Hematopoietic multipotent progenitor cell (in vitro differentiated cells): ENCODE data around the gene CEP170B. TPM values are rescaled to one million over a fixed set of nuclear protein-coding genes. Genes with fewer than 3 reads are reported as not detected.
"Not testable (repeated sequence)": the region's sequence is repeated elsewhere in the genome, so short reads cannot be mapped to it uniquely, and the experiment has no call there.

Source experiments
- DNase-seq, 3 donors: peaks; one replicate each; pipeline ENCODE4 v3.0.0-alpha.2; 2011 to 2015; ENCODE audit warnings: low read depth in 2 of 3, low spot score in 2 of 3
- total RNA-seq: library from RNA; depleted of rRNA; stranded (reverse); fragments of >200 nt; gene quantifications from one replicate; pipeline ENCODE4 v1.2.3, GENCODE V29; 2012

The CEP170B gene
- total RNA-seq, 1 donor = 0.81 TPM

DNA sequence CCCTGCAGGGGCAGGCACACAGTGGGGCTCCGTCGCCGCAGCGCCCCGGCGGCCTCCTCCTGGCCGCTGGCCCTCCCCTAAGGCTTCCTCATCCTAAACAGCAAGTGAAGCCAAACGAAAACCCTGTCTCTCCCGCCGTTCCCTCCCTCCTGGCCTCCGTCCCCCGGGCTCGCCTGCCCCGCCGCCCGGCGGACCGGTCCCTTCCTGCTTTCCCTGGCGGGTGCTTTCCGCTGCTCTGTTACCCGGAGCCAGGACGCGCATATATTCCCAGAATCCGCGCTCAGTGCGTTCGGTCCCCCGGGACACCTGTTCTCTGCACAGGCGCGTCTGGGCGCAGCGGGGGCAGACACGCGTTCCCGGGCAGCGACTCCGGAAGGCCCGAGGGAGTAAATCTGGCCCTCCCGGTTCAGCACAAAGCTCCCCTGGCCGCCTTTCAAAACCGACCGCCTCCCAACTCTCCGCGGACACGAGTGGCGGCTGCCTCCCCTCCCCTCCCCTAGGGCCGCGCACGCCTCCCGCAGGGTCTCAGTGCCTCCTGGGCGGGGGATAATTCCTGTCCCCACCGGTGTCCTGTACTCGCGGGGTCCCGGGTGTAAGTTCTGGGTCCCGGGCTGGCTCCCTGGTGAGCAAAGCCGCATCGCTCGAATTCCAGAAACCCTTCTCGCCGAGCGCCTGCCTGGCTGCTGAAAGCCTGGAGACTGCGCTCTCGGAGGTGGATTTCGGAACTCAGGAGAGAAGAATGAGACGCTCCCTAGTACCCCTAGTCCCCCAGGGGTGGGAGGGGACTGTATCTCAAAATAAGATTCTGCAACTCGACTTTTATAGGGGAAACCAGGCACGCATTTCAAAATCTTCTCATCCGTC, 21.4 kb upstream of the CEP170B start:
- no peak for DNase-seq

DNA sequence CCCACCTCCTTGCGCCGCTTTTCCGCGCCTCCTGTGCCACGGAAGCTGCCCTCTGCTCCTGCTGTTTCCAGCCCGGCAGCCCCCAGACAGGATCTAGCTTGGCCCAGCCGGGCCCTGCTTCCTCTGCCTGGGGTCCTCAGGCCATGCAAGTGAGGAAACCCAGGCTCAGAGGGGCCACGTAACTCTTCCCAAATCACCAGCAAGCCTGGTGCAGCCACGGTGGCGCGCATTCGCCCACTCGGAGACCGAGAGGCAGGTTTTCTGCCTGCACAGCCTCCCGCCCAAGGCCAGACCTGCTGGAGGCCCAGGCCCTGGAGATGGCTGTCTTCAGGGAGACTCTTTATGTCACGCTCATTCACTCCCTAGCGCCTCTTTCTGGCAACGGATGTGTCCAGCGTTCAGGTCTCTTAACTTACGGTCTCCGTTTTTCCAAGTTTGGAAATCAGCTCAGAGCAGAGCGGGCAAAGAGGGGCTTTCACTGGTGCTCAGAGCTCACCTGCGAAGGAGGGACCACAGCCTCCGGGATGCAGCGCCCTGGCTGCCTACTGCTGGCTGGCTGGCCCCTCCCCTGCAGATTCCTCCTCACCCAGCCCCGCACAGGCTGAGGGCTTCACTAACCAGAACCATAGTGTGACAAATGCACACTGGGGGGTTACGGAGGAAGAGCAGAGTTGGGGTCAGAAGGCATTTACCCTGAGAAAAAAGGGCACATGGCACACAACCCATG, 20.6 kb upstream of the CEP170B start:
- no peak for DNase-seq

DNA sequence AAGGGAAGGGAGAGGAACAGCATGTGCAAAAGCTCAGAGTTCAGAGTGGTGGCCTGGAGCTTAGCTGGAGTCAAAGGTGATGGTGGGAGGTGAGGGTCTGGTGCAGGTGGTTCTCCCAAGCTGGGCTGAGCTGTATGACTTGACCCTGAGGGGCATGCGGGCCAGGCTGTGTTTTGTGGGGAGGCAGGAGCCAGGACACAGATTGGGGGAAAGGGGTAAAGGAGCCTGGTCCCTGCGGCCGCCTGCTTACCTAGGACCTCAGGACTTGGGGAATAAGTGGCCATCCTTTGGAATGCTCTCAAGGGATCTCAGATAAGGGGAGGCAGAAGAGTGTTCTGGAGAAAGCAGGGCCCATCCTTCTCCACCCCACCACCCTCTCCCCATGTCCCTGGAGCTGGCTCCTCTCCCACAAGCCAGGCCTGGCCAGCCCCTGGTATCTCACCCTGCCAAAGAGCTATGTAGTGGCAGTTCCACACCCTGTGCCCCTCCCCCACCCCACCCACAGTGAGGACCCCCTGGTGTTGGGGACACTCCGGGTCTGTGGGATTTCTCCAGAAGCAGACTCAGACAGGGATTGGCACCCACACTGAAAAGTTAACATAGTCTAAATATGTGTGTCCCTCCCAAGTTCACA, 19.9 kb upstream of the CEP170B start:
- no peak for DNase-seq

DNA sequence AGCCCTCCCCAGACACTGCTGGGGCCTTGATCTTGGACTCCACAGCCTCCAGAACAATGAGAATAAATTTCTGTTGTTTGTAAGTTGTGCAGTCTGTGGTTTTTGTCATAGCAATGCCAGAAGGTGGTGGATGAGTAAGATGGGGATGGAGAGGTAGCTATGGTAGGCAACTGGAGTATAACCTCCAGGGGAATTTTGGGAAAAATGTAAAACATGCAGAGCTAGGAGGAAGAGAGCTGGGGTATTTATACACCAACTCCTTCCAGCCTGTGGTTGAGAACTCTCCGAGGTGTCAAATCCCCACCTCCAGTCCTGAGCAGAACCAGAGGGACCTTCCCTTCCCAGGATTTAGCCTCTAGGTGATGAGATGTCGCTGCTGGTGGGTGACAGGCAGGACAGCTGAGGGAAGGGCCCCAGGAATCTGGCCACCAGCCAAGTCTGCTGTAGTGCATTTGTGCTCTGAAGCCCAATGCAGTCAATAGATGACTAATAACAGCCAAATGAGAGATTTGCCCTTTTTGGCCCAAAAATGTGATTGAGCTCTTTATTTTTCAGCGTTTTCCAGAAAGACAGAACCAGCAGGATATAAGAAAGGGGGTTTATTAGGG, 19.1 kb upstream of the CEP170B start:
- no peak for DNase-seq

DNA sequence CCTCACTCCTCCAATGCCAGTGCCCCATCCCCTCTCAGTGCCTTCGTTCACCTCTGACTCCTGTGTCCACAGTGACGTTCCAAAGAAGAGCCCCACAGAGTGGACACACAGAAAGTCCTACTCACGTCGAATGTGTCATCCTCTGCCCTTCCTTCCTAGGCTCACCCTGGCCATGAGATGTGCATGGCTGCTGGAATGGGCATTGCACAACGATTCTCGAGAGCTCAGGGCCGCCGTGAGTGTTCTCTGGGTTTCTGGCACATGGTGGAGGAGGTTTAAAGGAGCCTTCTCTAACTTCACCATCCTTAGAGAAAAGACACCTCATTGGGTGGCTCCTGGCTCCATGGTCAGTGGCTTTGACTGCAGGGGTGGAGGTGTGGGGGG, 12.8 kb upstream of the CEP170B start:
- no peak for DNase-seq

DNA sequence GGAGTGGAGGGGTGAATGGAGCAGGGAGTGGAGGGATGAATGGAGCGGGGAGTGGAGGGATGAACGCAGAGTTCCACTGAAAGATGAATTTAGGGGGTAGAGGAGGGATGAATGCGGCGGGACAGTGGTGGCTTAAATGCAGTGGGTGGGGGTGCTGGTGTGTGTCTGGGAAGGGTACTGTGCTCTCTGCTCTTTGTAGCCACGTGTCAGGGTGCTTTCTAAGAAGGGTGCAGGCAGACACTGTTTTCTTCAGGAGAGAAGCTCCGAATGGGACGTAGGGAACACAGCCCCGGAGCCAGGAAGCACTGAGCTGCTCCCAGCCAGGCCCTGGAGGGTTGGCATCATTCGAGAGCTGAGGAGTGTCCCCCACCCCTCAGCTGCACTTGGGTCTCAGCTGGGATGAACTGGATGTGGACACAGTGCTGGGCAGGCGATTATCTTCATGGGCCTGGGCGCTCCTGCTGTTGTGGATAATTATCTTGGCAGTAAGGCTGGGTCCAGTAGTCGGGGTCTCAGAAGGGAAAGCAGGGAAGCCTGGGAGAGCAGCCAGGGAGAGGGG, 9.5 kb upstream of the CEP170B start:
- DNase-seq = no peak

DNA sequence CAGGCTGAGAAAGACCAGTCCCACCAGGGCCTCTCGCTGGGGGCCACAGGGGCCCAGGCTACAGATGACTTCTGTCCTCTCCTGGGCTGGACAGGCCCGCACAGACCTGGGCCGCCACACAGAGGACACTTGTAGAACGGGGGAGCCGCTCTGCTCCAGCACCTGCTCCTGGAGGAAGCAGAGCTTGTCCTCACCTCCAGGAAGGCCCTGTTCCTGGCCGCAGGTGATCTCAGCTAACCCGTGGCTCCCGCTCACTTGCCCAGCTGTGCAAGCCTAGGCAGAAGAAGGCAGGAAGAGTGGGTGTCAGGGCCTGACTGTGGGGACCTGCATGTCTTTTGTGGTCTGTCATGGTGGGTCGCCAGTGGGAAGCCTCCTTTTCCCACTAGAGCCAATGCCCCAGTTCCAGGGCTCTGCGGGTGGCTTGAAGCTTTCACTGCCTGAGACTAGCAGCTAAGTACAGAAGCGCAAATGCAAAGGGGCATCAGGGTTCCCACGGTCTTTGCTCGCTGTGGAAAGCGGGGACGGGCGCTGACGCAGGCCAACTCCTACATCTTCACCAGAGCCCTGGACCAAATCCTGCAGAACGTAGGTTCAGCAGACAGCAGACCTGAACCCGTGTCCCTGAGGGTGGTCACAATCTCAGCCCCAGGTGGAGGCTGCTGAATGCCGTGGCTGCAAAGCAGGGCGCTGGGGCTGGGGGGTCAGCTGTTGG, 8.8 kb upstream of the CEP170B start:
- no peak for DNase-seq

DNA sequence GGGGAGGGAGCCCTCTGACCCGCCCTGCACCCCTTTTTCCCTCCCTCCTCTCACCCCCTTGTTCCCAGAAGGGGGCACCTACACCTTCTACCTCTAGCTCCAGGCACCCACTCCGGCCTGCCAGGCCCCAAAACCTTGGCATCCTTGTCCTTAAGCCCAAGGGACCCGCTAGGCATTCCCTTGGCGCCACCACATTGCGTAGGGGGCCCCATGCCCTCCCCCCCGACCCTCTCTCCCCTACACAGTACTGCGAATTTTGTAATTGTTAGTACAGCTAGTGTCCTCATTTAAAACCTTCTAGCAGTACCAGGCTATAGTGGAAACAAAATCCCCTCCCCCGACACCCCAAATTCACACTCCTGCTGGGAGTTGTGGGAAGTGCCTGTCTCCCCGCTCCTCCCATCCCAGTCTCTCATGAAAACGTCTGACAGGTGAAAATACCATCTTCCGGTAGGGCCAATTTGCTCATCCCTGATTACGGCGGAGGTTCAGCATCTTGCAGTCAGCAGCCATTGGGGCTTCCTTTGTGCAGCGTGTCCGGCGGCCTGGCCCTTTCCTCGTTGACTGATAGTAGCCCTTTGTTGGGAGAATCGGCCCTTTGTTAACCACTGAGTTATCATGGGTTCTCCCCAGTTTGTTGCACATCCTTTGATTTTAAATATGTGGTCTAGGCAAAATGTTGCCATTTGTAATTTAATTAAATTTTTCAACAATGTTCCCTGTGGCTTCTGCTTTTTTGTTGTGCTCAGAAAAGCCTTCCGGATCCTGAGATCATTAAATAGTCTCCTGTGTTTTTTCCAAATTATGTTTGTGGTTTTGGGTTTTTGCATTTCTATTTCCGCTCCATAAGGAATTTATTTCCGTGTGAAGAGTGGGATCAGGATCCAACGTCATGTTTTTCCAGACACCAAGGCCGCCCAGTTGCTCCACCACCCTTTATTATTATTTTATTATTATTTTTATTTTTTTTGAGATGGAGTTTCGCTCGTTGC, 7.9 kb upstream of the CEP170B start:
- DNase-seq = no peak

DNA sequence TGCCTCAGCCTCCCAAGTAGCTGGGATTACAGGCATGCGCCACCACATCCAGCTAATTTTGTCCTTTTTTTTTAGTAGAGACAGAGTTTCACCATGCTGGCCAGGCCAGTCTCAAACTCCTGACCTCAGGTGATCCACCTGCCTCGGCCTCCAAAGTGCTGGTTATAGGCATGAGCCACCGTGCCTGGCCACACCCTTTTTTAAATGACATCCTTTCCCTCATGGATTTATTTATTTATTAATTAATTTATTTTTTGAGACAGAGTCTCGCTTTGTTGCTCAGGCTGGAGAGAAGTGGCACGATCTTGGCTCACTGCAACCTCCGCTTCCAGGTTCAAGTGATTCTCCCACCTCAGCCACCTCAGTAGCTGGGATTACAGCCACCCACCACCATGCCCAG, 7.1 kb upstream of the CEP170B start:
- not testable (repeated sequence) for DNase-seq

DNA sequence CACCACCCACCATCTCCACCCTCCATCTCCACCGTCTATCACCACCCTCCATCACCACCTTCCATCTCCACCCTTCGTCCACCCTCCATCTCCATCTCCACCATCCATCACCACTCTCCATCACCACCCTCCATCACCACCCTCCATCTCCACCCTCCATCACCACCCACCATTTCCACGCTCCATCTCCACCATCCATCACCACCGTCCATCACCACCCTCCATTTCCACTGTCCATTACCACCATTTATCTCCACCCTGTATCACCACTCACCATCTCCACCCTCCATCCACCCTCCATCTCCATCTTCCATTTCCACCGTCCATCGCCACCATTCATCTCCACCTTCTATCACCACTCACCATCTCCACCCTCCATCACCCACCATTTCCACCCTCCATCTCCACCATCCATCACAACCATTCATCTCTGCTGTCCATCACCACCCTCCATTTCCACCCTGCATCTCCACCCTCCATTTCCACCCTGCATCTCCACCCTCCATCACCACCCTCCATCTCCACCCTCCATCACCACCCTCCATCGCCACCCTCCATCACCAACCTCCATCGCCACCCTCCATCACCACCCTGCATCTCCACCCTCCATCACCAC, 6.1 kb upstream of the CEP170B start:
- DNase-seq = no peak

DNA sequence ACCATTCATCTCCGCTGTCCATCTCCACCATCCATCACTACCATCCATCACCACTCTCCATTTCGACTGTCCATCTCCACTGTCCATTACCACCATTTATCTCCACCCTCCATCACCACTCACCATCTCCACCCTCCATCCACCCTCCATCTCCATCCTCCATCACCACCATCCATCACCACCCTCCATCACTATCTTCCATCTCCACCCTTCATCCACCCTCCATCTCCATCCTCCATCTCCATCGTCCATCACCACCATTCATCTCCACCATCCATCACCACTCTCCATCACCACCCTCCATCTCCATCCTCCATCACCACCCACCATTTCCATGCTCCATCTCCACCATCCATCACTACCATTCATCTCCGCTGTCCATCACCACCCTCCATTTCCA, 5.2 kb upstream of the CEP170B start:
- DNase-seq = no peak

DNA sequence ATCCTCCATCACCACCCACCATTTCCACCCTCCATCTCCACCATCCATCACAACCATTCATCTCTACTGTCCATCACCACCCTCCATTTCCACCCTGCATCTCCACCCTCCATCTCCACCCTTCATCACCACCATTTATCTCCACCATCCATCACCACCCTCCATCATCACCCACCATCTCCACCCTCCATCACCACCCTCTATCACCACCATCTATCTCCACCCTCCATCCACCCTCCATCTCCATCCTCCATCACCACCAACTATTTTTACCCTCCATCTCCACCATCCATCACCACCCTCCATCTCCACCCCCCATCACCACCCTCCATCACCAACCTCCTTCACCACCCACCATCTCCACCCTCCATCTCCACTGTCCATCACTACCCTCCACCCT, 4.7 kb upstream of the CEP170B start:
- no peak for DNase-seq

DNA sequence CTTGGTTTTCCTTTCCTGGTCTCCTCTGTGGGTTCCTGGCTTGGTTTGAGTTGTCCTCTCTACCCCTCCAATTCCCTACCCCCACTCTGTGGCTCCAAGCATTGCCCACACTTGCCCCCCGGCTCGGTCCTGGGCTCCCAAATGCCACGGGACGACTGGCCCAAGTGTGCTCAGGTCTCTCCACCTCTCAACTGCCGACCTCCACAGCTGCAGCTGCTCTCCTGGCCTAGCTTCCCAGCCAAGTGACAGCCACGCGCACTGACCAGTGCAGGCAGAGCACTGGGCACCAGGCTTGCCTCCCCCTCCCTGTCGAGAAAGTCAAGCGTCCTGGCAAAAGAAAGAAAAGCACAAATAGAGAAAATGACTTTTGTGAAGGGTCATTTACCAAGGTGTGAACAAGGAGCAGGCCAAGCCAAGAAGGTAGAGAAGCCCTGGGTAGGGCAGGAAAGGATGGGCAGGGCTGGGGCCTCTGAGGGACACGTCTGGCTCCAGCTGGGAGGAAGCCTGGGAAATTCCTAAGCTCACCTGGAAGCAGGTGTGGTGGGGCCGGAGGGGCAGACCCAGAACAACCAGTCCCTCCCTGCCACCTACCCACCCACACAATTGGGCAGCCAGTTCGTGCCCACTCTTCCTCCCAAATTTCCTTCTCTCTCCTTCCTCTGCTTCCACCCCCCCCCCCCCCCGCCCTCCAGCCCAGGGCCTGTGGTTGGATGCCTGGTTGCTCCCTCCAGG, 1.8 kb upstream of the CEP170B start:
- DNase-seq = no peak

DNA sequence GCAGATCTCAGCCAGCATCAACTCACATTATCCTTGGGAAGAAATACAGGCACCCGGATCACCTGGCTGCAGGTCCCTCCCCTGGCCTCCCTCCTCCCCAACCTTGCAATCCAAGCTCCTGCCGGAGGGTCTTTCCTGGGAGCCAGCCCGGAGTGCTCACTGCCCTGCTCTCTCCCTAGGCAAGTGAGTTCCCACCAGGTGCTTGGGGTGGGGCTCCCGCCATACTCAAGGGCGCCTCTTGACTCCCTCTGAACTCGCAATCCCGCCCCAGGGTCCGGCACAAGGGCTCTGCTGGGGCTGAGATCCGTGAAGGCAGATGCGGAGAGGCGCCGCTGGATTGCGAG, 1.2 kb upstream of the CEP170B start:
- DNase-seq = no peak

DNA sequence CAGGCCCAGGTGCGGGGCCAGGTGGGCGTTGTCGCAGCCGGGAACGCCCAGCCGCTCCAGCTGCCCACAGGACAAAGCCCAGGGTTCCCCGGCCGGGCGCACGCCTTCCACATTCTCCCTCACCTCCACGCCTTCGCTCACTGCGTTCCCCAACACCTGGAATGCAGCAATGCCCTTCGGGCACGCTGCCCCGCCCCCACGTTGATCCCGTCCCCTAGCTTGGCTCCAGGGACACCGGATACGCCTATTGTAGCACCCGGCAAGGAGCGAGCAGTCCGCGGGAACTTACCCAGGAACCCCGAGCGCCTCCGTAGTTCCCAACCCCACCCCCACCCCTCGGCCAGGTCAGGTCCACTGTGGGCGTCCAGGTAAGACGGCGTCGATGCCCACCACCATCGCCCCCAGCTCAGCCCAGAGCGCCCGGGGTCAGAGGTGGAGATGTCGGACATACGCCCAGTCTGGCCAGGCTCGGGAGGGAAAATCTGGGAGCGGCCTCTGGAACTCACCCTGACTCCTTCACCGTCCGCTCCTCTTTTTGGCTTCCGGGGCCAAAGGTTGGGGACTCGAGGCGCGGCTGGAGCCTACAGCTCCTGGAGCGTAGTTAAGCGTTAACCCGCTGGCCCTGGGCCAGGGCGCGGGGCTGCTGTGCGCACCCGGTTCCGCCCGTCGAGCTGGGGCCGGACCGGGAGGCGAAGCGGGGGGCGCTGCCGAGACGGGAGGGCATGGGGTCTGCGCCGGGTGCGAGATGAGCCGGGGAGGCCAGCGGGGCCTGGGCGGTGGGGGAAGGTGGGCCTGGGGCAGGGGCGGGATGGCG, 594 bp upstream of the CEP170B start:
- DNase-seq = peak in 2 of 3 donors; percentile 19 to 23

DNA sequence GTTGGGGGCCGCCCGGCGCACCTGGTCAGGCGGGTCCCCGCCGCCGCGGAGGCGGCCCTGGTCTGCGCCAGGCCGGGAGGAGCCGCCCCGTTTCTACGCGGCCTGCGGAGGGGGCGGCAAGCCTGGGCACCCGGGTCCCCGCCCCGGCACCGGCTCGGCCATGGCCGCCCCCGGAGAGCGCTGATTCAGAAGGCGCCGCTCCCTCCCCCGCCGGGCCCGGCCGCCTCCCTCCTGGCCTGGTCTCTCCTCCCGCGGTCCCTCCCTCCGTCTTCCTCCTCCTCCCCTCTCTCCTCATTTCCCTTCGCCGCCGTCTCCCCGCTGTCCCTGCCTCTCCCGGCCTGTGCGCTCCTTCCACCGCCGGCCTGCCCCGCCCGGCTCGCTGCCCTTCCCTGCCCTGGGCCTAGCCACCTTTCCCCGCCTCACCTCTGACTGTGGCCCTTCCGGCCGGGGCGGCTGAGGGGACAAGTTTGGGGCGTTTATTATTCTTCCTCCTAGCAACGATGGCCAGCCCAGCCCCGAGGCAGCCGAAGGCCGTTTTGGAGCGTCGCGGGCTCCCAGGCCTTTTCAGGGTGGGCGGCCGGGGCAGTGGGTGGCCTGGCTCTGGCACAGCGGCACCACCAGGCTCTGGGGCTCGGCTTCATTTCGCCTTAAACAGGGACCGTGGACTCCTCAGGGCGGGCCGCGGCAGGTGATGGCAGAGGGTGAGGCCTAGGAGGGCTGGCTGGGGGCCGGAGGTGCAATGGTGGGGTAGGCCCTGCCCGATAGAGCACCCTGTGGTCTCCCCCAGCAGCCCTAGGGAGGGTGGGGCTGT, 768 bp downstream of the CEP170B start:
- peak in 2 of 3 donors; percentile 26 to 30 for DNase-seq
